Neural progenitor cell (in vitro differentiated cells): ENCODE data around the gene KRT15. TPM values are rescaled to one million over a fixed set of nuclear protein-coding genes. Genes with fewer than 3 reads are reported as not detected.

ENCODE experiments used
- DNase-seq: peaks from one replicate; pipeline ENCODE4 v3.0.0-alpha.2; 2016; ENCODE audit warnings: low spot score
- H2AFZ ChIP-seq: fragments of 200-600 bp; sonication (generic); replicated peaks from 2 replicates; pipeline ENCODE4 v1.6.1; 2016; ENCODE audit warnings: antibody characterized with exemption
- H3F3A ChIP-seq: fragments of 200-600 bp; sonication (generic); 2 replicates; pipeline ENCODE4 v1.6.1; 2016; ENCODE audit warnings: antibody characterized with exemption, low read depth
- H3K27ac ChIP-seq: fragments of 200-600 bp; sonication (generic); 2 replicates; pipeline ENCODE4 v1.5.1; 2016; ENCODE audit warnings: mild to moderate bottlenecking
- H3K27me3 ChIP-seq: fragments of 200-600 bp; sonication (generic); 2 replicates; pipeline ENCODE4 v1.6.1; 2016; ENCODE audit warnings: mild to moderate bottlenecking, moderate library complexity
- H3K36me3 ChIP-seq: fragments of 200-600 bp; sonication (generic); 2 replicates; pipeline ENCODE4 v1.5.1; 2016
- H3K4me1 ChIP-seq: fragments of 200-600 bp; sonication (generic); 2 replicates; pipeline ENCODE4 v1.6.1; 2016; ENCODE audit warnings: mixed run types
- H3K4me2 ChIP-seq: fragments of 200-600 bp; sonication (generic); 2 replicates; pipeline ENCODE4 v1.6.1; 2016
- H3K4me3 ChIP-seq: fragments of 200-600 bp; sonication (generic); 2 replicates; pipeline ENCODE4 v1.5.1; 2016
- H3K79me2 ChIP-seq: fragments of 200-600 bp; sonication (generic); 2 replicates; pipeline ENCODE4 v1.6.1; 2016; ENCODE audit warnings: low read depth
- H3K9ac ChIP-seq: fragments of 200-600 bp; sonication (generic); 2 replicates; pipeline ENCODE4 v1.6.1; 2016
- H3K9me3 ChIP-seq: fragments of 200-600 bp; sonication (generic); 2 replicates; pipeline ENCODE4 v1.5.1; 2016; ENCODE audit warnings: low read depth
- H4K20me1 ChIP-seq: fragments of 200-600 bp; sonication (generic); 2 replicates; pipeline ENCODE4 v1.6.1; 2016; ENCODE audit warnings: low read depth
- H3K27ac Mint-ChIP-seq: 3 replicates; pipeline ENCODE4 v1.8.0; 2021; ENCODE audit warnings: mixed read lengths
- H3K27me3 Mint-ChIP-seq: 2 replicates; pipeline ENCODE4 v1.8.0; 2022; ENCODE audit warnings: low read depth, mild to moderate bottlenecking, inconsistent platforms, moderate library complexity, mixed read lengths; ENCODE audit not compliant: insufficient read depth
- H3K36me3 Mint-ChIP-seq: 3 replicates; pipeline ENCODE4 v1.8.0; 2021; ENCODE audit warnings: mixed read lengths
- H3K4me1 Mint-ChIP-seq: 3 replicates; pipeline ENCODE4 v1.8.0; 2021; ENCODE audit warnings: mixed read lengths
- H3K4me3 Mint-ChIP-seq: 3 replicates; pipeline ENCODE4 v1.8.0; 2021; ENCODE audit warnings: mild to moderate bottlenecking, moderate library complexity, mixed read lengths
- H3K9me3 Mint-ChIP-seq: 3 replicates; pipeline ENCODE4 v1.8.0; 2020; ENCODE audit warnings: mixed read lengths
- CTCF ChIP-seq: fragments of 200-600 bp; sonication (generic); IDR thresholded peaks from 2 replicates; pipeline ENCODE4 v1.5.1; 2017; ENCODE audit warnings: antibody characterized with exemption, mild to moderate bottlenecking
- EZH2 ChIP-seq: fragments of 200-600 bp; sonication (generic); IDR thresholded peaks from 2 replicates; pipeline ENCODE4 v1.6.1; 2017; ENCODE audit warnings: antibody characterized with exemption, mild to moderate bottlenecking, moderate library complexity
- EZH2phosphoT487 ChIP-seq: fragments of 200-600 bp; sonication (generic); IDR thresholded peaks from 2 replicates; pipeline ENCODE4 v1.6.1; 2017; ENCODE audit warnings: antibody characterized with exemption
- microRNA-seq: library from miRNA; unstranded; fragments of <30 nt; microRNA quantifications from one replicate; pipeline ENCODE4, GENCODE V29; 2016
- small RNA-seq: library from RNA; depleted of rRNA; stranded (forward); fragments of <200 nt; gene quantifications from one replicate; pipeline ENCODE3, GENCODE V24; 2015
- total RNA-seq: library from RNA; depleted of rRNA; stranded (reverse); fragments of >200 nt; gene quantifications from 2 replicates; pipeline ENCODE4 v1.2.3, GENCODE V29; 2015; ENCODE audit warnings: low replicate concordance

Gene KRT15
- total RNA-seq, 1 donor from 2014 or later = not detected

DNA sequence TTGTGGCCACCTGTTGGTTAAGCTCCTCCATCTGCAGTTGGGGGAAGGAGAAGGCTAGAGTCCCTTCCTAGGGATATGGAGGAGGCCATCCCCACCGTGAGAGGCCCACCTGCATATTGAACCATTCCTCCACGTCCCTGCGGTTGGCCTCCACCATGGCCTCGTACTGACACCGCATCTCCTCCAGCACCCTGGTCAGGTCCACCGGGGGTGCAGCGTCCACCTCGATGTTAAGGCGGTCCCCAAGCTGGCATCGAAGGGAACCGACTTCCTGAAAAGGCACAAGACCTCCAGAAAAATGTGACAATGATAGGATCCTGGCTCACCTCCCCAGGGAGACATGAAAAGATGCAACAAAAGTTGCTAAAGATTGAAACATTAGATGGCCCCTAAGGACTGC lies 54.5 kb downstream of the KRT15 start:
- Histone ChIP-seq H3F3A (no peaks in the 10 kb centered on the region), H3K9ac (no peak overlapping the region), H3K27ac (no peak overlapping the region), H4K20me1 (no peaks in the 10 kb centered on the region), H3K36me3 (no peaks in the 10 kb centered on the region), H3K9me3 (no peaks in the 10 kb centered on the region), H3K4me2 (no peak overlapping the region), H2AFZ (no peak overlapping the region), H3K4me3 (no peak overlapping the region), H3K27me3 (no peaks in the 10 kb centered on the region), H3K79me2 (no peaks in the 10 kb centered on the region), H3K4me1 (no peaks in the 10 kb centered on the region)
- Mint-ChIP-seq H3K4me1 (no peaks in the 10 kb centered on the region), H3K9me3 (no peaks in the 10 kb centered on the region), H3K36me3 (no peaks in the 10 kb centered on the region), H3K27me3 (no peaks in the 10 kb centered on the region), H3K27ac (peak overlapping the region; percentile 25), H3K4me3 (no peak overlapping the region)
- no peak for DNase-seq
- TF ChIP-seq EZH2 (no peak), CTCF (no peak), EZH2phosphoT487 (no peak)

- H4K20me1 ChIP-seq = no peaks in the 10 kb centered on the region
- no peaks in the 10 kb centered on the region for H3K79me2 ChIP-seq
- TF ChIP-seq CTCF (no peak), EZH2phosphoT487 (no peak), EZH2 (no peak)
- no peak for DNase-seq
- Mint-ChIP-seq H3K36me3 (no peaks in the 10 kb centered on the region), H3K4me3 (no peak overlapping the region), H3K27ac (no peak overlapping the region), H3K4me1 (no peaks in the 10 kb centered on the region), H3K9me3 (no peaks in the 10 kb centered on the region), H3K27me3 (no peaks in the 10 kb centered on the region)
- no peaks in the 10 kb centered on the region for H3K9me3 ChIP-seq
- H3K27ac ChIP-seq = no peak overlapping the region
- H2AFZ ChIP-seq = no peak overlapping the region
- H3K4me2 ChIP-seq = no peak overlapping the region
- no peaks in the 10 kb centered on the region for H3F3A ChIP-seq
- H3K36me3 ChIP-seq = no peaks in the 10 kb centered on the region
- H3K4me1 ChIP-seq = no peaks in the 10 kb centered on the region
- no peak overlapping the region for H3K9ac ChIP-seq
- H3K27me3 ChIP-seq = no peaks in the 10 kb centered on the region
- H3K4me3 ChIP-seq = no peak overlapping the region
Measured at GRCh38 chr17:41463746-41464145, 54.9 kb downstream of the KRT15 start.

Small RNA genes lying within 50 kb of the gene (microRNA-seq; reads per million reads assigned to microRNA genes)
- not detected for gene MIR6510

Small RNA genes lying within 50 kb of the gene (small RNA-seq; reads per million reads assigned to genes)
- 0.32 reads per million, percentile 30 among the genes with 10 or more reads in this experiment for gene RNU2-32P

Other genes starting within 250 kb of the KRT15 start
- not detected in 2 replicates for gene KRTAP9-7, start 243.2 kb downstream of the KRT15 start, total RNA-seq
- not detected in 2 replicates for gene KRTAP29-1, start 216.0 kb downstream of the KRT15 start, total RNA-seq
- gene KRTAP16-1, start 209.6 kb downstream of the KRT15 start, total RNA-seq = not detected in 2 replicates
- not detected in 2 replicates for gene KRTAP17-1, start 203.2 kb downstream of the KRT15 start, total RNA-seq
- not detected in 2 replicates for gene KRT33A, start 168.1 kb downstream of the KRT15 start, total RNA-seq
- gene KRT33B, start 149.1 kb downstream of the KRT15 start, total RNA-seq = not detected in 2 replicates
- gene KRT34, start 136.6 kb downstream of the KRT15 start, total RNA-seq = not detected in 2 replicates
- not detected in 2 replicates for gene KRT31, start 121.3 kb downstream of the KRT15 start, total RNA-seq
- gene KRT37, start 94.3 kb downstream of the KRT15 start, total RNA-seq = not detected in 2 replicates
- not detected in 2 replicates for gene KRT38, start 77.9 kb downstream of the KRT15 start, total RNA-seq
- not detected in 2 replicates for gene KRT32, start 51.5 kb downstream of the KRT15 start, total RNA-seq
- gene KRT35, start 37.7 kb downstream of the KRT15 start, total RNA-seq = not detected in 2 replicates
- not detected in 2 replicates for gene KRT36, start 29.0 kb downstream of the KRT15 start, total RNA-seq
- not detected in 2 replicates for gene KRT13, start 13.3 kb downstream of the KRT15 start, total RNA-seq
- 114 and 184 TPM in 2 replicates for gene KRT19, start 9.4 kb upstream of the KRT15 start, total RNA-seq
- not detected in 2 replicates for gene KRT9, start 53.2 kb upstream of the KRT15 start, total RNA-seq
- not detected in 2 replicates for gene KRT14, start 68.0 kb upstream of the KRT15 start, total RNA-seq
- not detected in 2 replicates for gene KRT16, start 93.9 kb upstream of the KRT15 start, total RNA-seq
- gene KRT17, start 105.7 kb upstream of the KRT15 start, total RNA-seq = not detected in 2 replicates
- gene EIF1, start 170.0 kb upstream of the KRT15 start, total RNA-seq = 60.7 and 91.4 TPM in 2 replicates
- gene GAST, start 193.4 kb upstream of the KRT15 start, total RNA-seq = not detected in 2 replicates
- 0.45 and 1.7 TPM in 2 replicates for gene HAP1, start 215.8 kb upstream of the KRT15 start, total RNA-seq